K562 (cell line): ENCODE results near the gene SEC61A2. TPM values are rescaled to one million over a fixed set of nuclear protein-coding genes. Genes with fewer than 3 reads are reported as not detected.

Experiments used
- ATAC-seq: fragments of 200-7000 bp; cut with Tn5 transposase; 3 replicates; pipeline ENCODE4 v1.9.1; 2020; ENCODE audit warnings: moderate library complexity
- BruUV-seq: library from RNA; stranded (reverse); fragments of 400-500 nt; replicated peaks from 2 replicates; lab custom pipeline; 2021; lab: Mats Ljungman, UMichigan
- CTCF ChIA-PET: fragments of 300-600 bp; formaldehyde crosslinking; extraction: SDS; loops from one replicate; lab custom pipeline; 2021; ENCODE audit warnings: low intra/inter-chr PET ratio; lab: Yijun Ruan, JAX
- POLR2A ChIA-PET: fragments of 300-600, 350-650 bp; sonication (Branson Sonifier 250); formaldehyde crosslinking; extraction: SDS; loops from one replicate; lab custom pipeline; 2021; ENCODE audit warnings: antibody characterized with exemption, inconsistent platforms; lab: Yijun Ruan, JAX
- DNase-seq, 4 experiments: peaks; one replicate each; pipeline versions ENCODE4 v3.0.0 to v3.0.0-alpha.2; 2011 to 2018; ENCODE audit warnings: low spot score in 3 of 4, mixed read lengths in 3 of 4; ENCODE audit errors: extremely low read depth in 1 of 4
- FAIRE-seq: peaks from 2 replicates; lab custom pipeline; 2011; peaks lifted over from hg19 to GRCh38; lab: Jason Lieb, UNC
- H2AFZ ChIP-seq: 2 replicates; pipeline ENCODE4 v1.6.0; 2011; ENCODE audit warnings: low read depth, low read length, control low read depth, inconsistent platforms
- H3K27ac ChIP-seq: fragments of 200-600 bp; 3 replicates; pipeline ENCODE4 v1.8.0; 2011; ENCODE audit warnings: low read depth, mild to moderate bottlenecking, control low read depth, inconsistent platforms, low read length, moderate library complexity, mixed read lengths; ENCODE audit errors: extremely low read depth
- H3K27me3 ChIP-seq, 2 experiments: fragments of 300-600 bp in 1 of 2; 2 replicates in 1 of 2; 3 replicates in 1 of 2; pipeline versions ENCODE4 v1.6.0 to v1.8.0; 2011; ENCODE audit warnings: inconsistent platforms in 2 of 2, low read length in 2 of 2, mild to moderate bottlenecking in 1 of 2, mixed read lengths in 1 of 2, moderate library complexity in 1 of 2; ENCODE audit not compliant: control insufficient read depth in 2 of 2, insufficient read depth in 2 of 2
- H3K36me3 ChIP-seq: fragments of 300-600 bp; 3 replicates; pipeline ENCODE4 v1.8.0; 2011; ENCODE audit warnings: mild to moderate bottlenecking, low read length, inconsistent platforms; ENCODE audit not compliant: control insufficient read depth, insufficient read depth
- H3K4me1 ChIP-seq, 2 experiments: fragments of 200-600 bp in 1 of 2; replicated peaks in 1 of 2; 2 replicates in 1 of 2; 3 replicates in 1 of 2; pipeline versions ENCODE4 v1.5.1 to v1.8.0; 2011; ENCODE audit warnings: inconsistent platforms in 2 of 2, low read length in 2 of 2, mild to moderate bottlenecking in 1 of 2, mixed read lengths in 1 of 2, moderate library complexity in 1 of 2; ENCODE audit not compliant: control insufficient read depth in 2 of 2, insufficient read depth in 2 of 2
- H3K4me2 ChIP-seq: 2 replicates; pipeline ENCODE4 v1.6.1; 2011; ENCODE audit warnings: low read length, control low read depth, inconsistent platforms, mixed read lengths; ENCODE audit not compliant: insufficient read depth
- H3K4me3 ChIP-seq: fragments of 200-600 bp; sonication (generic), shearing (Covaris generic); 2 replicates; pipeline ENCODE4 v1.5.1; 2016; ENCODE audit warnings: control low read depth, inconsistent platforms
- H3K79me2 ChIP-seq: fragments of 200-600 bp; 3 replicates; pipeline ENCODE4 v1.8.0; 2011; ENCODE audit warnings: low read length, inconsistent platforms; ENCODE audit not compliant: control insufficient read depth, insufficient read depth
- H3K9ac ChIP-seq, 2 experiments: 2 replicates each; pipeline versions ENCODE4 v1.6.0 to v1.6.1; 2011; ENCODE audit warnings: low read depth in 2 of 2, low read length in 2 of 2, control low read depth in 1 of 2, inconsistent platforms in 1 of 2, mild to moderate bottlenecking in 1 of 2, mixed read lengths in 1 of 2; ENCODE audit not compliant: insufficient read depth in 1 of 2
- H3K9me1 ChIP-seq: one replicate; pipeline ENCODE4 v1.6.0; 2011; ENCODE audit warnings: inconsistent platforms, mild to moderate bottlenecking, low read length, moderate library complexity; ENCODE audit not compliant: control insufficient read depth, insufficient read depth
- H3K9me3 ChIP-seq: replicated peaks from 2 replicates; pipeline ENCODE4 v1.5.1; 2011; ENCODE audit warnings: low read depth, low read length, inconsistent platforms; ENCODE audit not compliant: control insufficient read depth, insufficient read depth
- H4K20me1 ChIP-seq: replicated peaks from 2 replicates; pipeline ENCODE4 v1.6.1; 2011; ENCODE audit warnings: low read length, inconsistent platforms, mixed read lengths; ENCODE audit not compliant: control insufficient read depth, insufficient read depth
- ARID2 ChIP-seq: fragments of 450-650 bp; IDR thresholded peaks from 2 replicates; pipeline ENCODE4 v1.6.1; 2017; ENCODE audit warnings: antibody characterized with exemption, mild to moderate bottlenecking
- CC2D1A ChIP-seq: fragments of 450-650 bp; IDR thresholded peaks from 2 replicates; pipeline ENCODE4 v1.6.1; 2017; ENCODE audit warnings: mild to moderate bottlenecking
- FOSL1 ChIP-seq: fragments of 200-800 bp; sonication (Bioruptor generic); conservative IDR thresholded peaks from 2 replicates; pipeline ENCODE4 v1.6.1; 2016; ENCODE audit warnings: missing genetic modification characterization, missing compliant biosample characterization
- HDAC8 ChIP-seq: fragments of 450-650 bp; IDR thresholded peaks from 2 replicates; pipeline ENCODE4 v1.6.1; 2016; ENCODE audit warnings: mild to moderate bottlenecking, missing genetic modification characterization, moderate library complexity, missing compliant biosample characterization
- KLF1 ChIP-seq: fragments of 450-650 bp; IDR thresholded peaks from 2 replicates; pipeline ENCODE4 v1.6.1; 2016; ENCODE audit warnings: missing genetic modification characterization, missing compliant biosample characterization
- KLF6 ChIP-seq: fragments of 250-450 bp; sonication (Bioruptor Pico); IDR thresholded peaks from 2 replicates; pipeline ENCODE4 v1.4.0; 2020; ENCODE audit warnings: mild to moderate bottlenecking, moderate library complexity, borderline replicate concordance
- MBD2 ChIP-seq: sonication (generic); IDR thresholded peaks from 2 replicates; pipeline ENCODE4 v1.6.1; 2016; ENCODE audit warnings: low read depth, borderline replicate concordance
- MLLT1 ChIP-seq, 2 experiments: fragments of 450-650 bp; IDR thresholded peaks; 2 replicates each; pipeline ENCODE4 v1.6.1; 2016
- PRMT5 ChIP-seq: sonication (generic); formaldehyde crosslinking; IDR thresholded peaks from 2 replicates; pipeline ENCODE4 v1.5.0; 2020; ENCODE audit warnings: missing genetic modification reagents
- RAD21 ChIP-seq, 2 experiments: fragments of 250-450 bp in 1 of 2; fragments of 450-650 bp in 1 of 2; sonication (Bioruptor Pico) in 1 of 2; formaldehyde crosslinking in 1 of 2; IDR thresholded peaks in 1 of 2; conservative IDR thresholded peaks in 1 of 2; 2 replicates each; pipeline versions ENCODE4 v1.4.0 to v1.8.0; 2020 to 2022; ENCODE audit warnings: mild to moderate bottlenecking in 2 of 2, moderate library complexity in 1 of 2
- TRIM24 ChIP-seq, 2 experiments: fragments of 450-650 bp; IDR thresholded peaks; 2 replicates each; pipeline ENCODE4 v1.6.1; 2016
- TRIM28 ChIP-seq: fragments of 450-650 bp; IDR thresholded peaks from 2 replicates; pipeline ENCODE4 v1.6.1; 2017
- ZNF121 ChIP-seq: sonication (generic); formaldehyde crosslinking; conservative IDR thresholded peaks from 2 replicates; pipeline ENCODE4 v1.8.0; 2022; ENCODE audit warnings: missing genetic modification reagents
- ZNF253 ChIP-seq: fragments of 250-450 bp; sonication (Bioruptor Pico); conservative IDR thresholded peaks from 2 replicates; pipeline ENCODE4 v1.6.1; 2021; ENCODE audit warnings: mild to moderate bottlenecking
- WGBS: fragments of 100-300 bp; shearing (Covaris generic); methylation state at CpG from one replicate; pipeline ENCODE4 v1.1.6; 2016; ENCODE audit warnings: low coverage, mixed read lengths; ENCODE audit not compliant: insufficient coverage; ENCODE audit errors: missing lambda C conversion rate; 5-methylcytosine and 5-hydroxymethylcytosine counted together
- in situ Hi-C: fragments of 300-500 bp; cut with MboI; formaldehyde crosslinking; loops from 4 replicates; pipeline ENCODE4 v1.15.0; 2018; ENCODE audit warnings: inconsistent platforms, mixed read lengths
- intact Hi-C: fragments of 100-400 bp; cut with micrococcal nuclease; formaldehyde crosslinking; loops from 2 replicates; pipeline ENCODE4 v1.14.2; 2022
- polyA plus RNA-seq, 8 experiments: library from polyadenylated mRNA; depleted of rRNA in 4 of 8; stranded (reverse) in 5 of 8; unstranded in 3 of 8; fragments of >200 nt; fragmentation: Nextera tagmentation in 2 of 8; fragmentation: Illumina TruSeq in 1 of 8; extraction: Ambion mirVana in 2 of 8; extraction: Trizol in 1 of 8; gene quantifications; 2 replicates each; pipeline versions ENCODE4 v1.2.1 to v1.2.3, GENCODE V29; 2011 to 2014; ENCODE audit warnings: inconsistent platforms in 1 of 8, missing spikeins in 1 of 8
- total RNA-seq, 7 experiments: library from RNA; depleted of rRNA in 6 of 7; stranded (reverse); fragments of >200 nt in 6 of 7; fragmentation: Illumina TruSeq in 2 of 7; extraction: Trizol in 2 of 7; gene quantifications; 2 replicates each; pipeline versions ENCODE4 v1.2.1 to v1.2.3, GENCODE V29; 2011 to 2021; ENCODE audit warnings: low replicate concordance in 1 of 7

Gene SEC61A2
- total and polyA plus RNA-seq, 9 of the 15 experiments (the other 6 are each of a cell fraction or from before 2014, with no cell fraction given), result 1.2 to 9.7 (median 3.9) TPM

- TF ChIP-seq HDAC8 (tag) (no peak), RAD21 (CRISPR knock-in tag; conservative IDR thresholded peaks at IDR 0.05 in 1 of 2, IDR thresholded peaks at IDR 0.05 in 1 of 2) (no peak), ARID2 (no peak), PRMT5 (no peak), KLF6 (CRISPR knock-in tag) (no peak), TRIM28 (no peak), CC2D1A (no peak), KLF1 (tag) (no peak), ZNF253 (no peak), MLLT1 (IDR thresholded peaks at IDR 0.05) (no peak)
Measured at GRCh38 chr10:12081470-12081869, 48.0 kb upstream of the SEC61A2 start (continued).

- in situ Hi-C loops (no loop called here), intact Hi-C loops (no loop called here)
- WGBS, result 48% methylated on average over 6 of the region's 6 CpGs
- no peak overlapping the region for H3K4me3 ChIP-seq
- H3K9me1 ChIP-seq, result no peaks in the 10 kb centered on the region
- no peaks in the 10 kb centered on the region for H4K20me1 ChIP-seq
- no peaks in the 10 kb centered on the region for H3K9me3 ChIP-seq
- H3K4me2 ChIP-seq, result no peak overlapping the region
- no peaks in the 10 kb centered on the region; a peak in 1 of 5 replicates for H3K4me1 ChIP-seq
- DNase-seq, result no peak
- H3K36me3 ChIP-seq, result no peaks in the 10 kb centered on the region
- H2AFZ ChIP-seq, result no peak overlapping the region
- BruUV-seq, result no TSS peak
- no peaks in the 10 kb centered on the region for H3K27me3 ChIP-seq
- no peak for ATAC-seq
- no peaks in the 10 kb centered on the region; the same call in 2 of the 3 replicates for H3K79me2 ChIP-seq
- TF ChIP-seq ZNF121 (CRISPR knock-in tag), result peak; percentile 47; the same call in 1 of the 2 replicates
- no peak for TF ChIP-seq MBD2
- 0 out of 2 replicates have a peak, but pooled peaks have one; percentile 25 for TF ChIP-seq FOSL1 (tag)
- TF ChIP-seq TRIM24 (IDR thresholded peaks at IDR 0.05), result no peak
- no peak overlapping the region for H3K27ac ChIP-seq
- ChIA-PET CTCF (no interaction called here), POLR2A (no interaction called here)
- no peak overlapping the region for H3K9ac ChIP-seq
- FAIRE-seq, result no peak
Measured at GRCh38 chr10:12081879-12082557, 47.5 kb upstream of the SEC61A2 start.
